Measurements from ENCODE around the gene UBE2L3.

DNA sequence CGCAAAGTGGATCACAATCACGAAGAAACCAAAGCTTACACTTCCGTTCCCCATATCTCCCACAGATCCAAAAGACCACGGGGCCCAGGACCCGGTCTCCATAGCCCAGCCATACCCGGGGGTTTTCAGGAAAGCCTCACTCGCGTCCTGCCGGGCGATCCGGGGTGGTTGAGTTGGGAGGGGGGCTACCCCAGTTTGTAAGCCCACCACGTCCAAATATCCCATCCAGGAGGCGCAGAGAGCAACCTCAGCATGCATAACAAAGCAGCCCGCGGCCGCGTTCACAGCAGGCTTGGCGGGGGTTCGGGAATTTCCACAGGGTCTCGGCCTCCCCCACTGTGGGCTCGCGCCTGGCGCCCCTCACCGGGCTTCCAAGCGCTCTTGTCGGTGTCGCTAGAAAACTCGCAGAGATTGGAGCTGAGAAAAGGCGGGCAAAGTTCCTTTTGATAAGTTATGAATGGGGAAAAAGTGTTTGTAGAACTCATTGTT is 84.1 kb downstream of the UBE2L3 start:
- TF ChIP-seq, protein P1, sequence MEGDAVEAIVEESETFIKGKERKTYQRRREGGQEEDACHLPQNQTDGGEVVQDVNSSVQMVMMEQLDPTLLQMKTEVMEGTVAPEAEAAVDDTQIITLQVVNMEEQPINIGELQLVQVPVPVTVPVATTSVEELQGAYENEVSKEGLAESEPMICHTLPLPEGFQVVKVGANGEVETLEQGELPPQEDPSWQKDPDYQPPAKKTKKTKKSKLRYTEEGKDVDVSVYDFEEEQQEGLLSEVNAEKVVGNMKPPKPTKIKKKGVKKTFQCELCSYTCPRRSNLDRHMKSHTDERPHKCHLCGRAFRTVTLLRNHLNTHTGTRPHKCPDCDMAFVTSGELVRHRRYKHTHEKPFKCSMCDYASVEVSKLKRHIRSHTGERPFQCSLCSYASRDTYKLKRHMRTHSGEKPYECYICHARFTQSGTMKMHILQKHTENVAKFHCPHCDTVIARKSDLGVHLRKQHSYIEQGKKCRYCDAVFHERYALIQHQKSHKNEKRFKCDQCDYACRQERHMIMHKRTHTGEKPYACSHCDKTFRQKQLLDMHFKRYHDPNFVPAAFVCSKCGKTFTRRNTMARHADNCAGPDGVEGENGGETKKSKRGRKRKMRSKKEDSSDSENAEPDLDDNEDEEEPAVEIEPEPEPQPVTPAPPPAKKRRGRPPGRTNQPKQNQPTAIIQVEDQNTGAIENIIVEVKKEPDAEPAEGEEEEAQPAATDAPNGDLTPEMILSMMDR (conservative IDR thresholded peaks at IDR 0.05; ENCODE audit: low read depth in 2 of 2): no peak
- TF ChIP-seq EZH2 (IDR thresholded peaks at IDR 0.05; ENCODE audit: low read depth, unreplicated experiment) (no peak), CREB1 (CRISPR knock-in tag; IDR thresholded peaks at IDR 0.05; ENCODE audit: low read depth) (no peak), POLR2AphosphoS5 (IDR thresholded peaks at IDR 0.05; ENCODE audit: low read depth) (no peak; the same call in 1 of the 2 replicates), EZH2phosphoT487 (IDR thresholded peaks at IDR 0.05; ENCODE audit: unreplicated experiment) (no peak), NANOG (IDR thresholded peaks at IDR 0.05; ENCODE audit: borderline replicate concordance) (no peak)
